ENCODE data around the gene ABCC8. TPM values are rescaled to one million over a fixed set of nuclear protein-coding genes. Genes with fewer than 3 reads are reported as not detected.

The ABCC8 gene
- polyA plus RNA-seq, 3 donors = not detected

- no peaks in the 10 kb centered on the region for H3K9me3 ChIP-seq (replicated peaks in 1 of 2; ENCODE audit: control insufficient read depth in 1 of 2, insufficient read depth in 1 of 2, low read length in 2 of 2)
- H3K79me2 ChIP-seq (ENCODE audit: insufficient read depth, low read length) = no peaks in the 10 kb centered on the region
- H3K4me2 ChIP-seq (replicated peaks; ENCODE audit: extremely low read depth, low read length, poor library complexity, severe bottlenecking) = no peak overlapping the region
- H3K27ac Mint-ChIP-seq = no peak overlapping the region
- no peaks in the 10 kb centered on the region for H4K20me1 ChIP-seq (ENCODE audit: insufficient read depth, low read length)
- no peak overlapping the region for H3K27ac ChIP-seq (ENCODE audit: low read depth in 1 of 2, low read length in 2 of 2)
- H3K9me3 Mint-ChIP-seq = no peaks in the 10 kb centered on the region
- no peak overlapping the region for H3K4me3 ChIP-seq (replicated peaks in 1 of 3; ENCODE audit: low read depth in 2 of 3, low read length in 3 of 3)
- H2AFZ ChIP-seq (ENCODE audit: insufficient read depth, low read depth, low read length, poor library complexity, severe bottlenecking) = no peak overlapping the region
- H3K4me1 Mint-ChIP-seq = peaks cover 2% of the 10 kb centered on the region
- H3K27me3 ChIP-seq (ENCODE audit: control insufficient read depth in 2 of 2, insufficient read depth in 2 of 2, low read length in 2 of 2) = no peaks in the 10 kb centered on the region
- TF ChIP-seq, protein P1, sequence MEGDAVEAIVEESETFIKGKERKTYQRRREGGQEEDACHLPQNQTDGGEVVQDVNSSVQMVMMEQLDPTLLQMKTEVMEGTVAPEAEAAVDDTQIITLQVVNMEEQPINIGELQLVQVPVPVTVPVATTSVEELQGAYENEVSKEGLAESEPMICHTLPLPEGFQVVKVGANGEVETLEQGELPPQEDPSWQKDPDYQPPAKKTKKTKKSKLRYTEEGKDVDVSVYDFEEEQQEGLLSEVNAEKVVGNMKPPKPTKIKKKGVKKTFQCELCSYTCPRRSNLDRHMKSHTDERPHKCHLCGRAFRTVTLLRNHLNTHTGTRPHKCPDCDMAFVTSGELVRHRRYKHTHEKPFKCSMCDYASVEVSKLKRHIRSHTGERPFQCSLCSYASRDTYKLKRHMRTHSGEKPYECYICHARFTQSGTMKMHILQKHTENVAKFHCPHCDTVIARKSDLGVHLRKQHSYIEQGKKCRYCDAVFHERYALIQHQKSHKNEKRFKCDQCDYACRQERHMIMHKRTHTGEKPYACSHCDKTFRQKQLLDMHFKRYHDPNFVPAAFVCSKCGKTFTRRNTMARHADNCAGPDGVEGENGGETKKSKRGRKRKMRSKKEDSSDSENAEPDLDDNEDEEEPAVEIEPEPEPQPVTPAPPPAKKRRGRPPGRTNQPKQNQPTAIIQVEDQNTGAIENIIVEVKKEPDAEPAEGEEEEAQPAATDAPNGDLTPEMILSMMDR (IDR thresholded peaks at IDR 0.05) = no peak
- no peaks in the 10 kb centered on the region for H3K4me1 ChIP-seq (ENCODE audit: control insufficient read depth in 1 of 2, insufficient read depth in 2 of 2, low read length in 2 of 2)
- no peak for DNase-seq
- H3K36me3 Mint-ChIP-seq = no peaks in the 10 kb centered on the region
- H3K4me3 Mint-ChIP-seq = no peak overlapping the region
- intact Hi-C loops (cut with micrococcal nuclease) = no loop called here
- no peak overlapping the region for H3K9ac ChIP-seq (ENCODE audit: insufficient read depth, low read length, poor library complexity, severe bottlenecking)
- peaks cover 0 to 5% (median 2%) of the 10 kb centered on the region in 3 donors for H3K27me3 Mint-ChIP-seq (ENCODE audit: low read depth in 3 of 3)
- no peaks in the 10 kb centered on the region for H3K36me3 ChIP-seq (replicated peaks in 1 of 2; ENCODE audit: control insufficient read depth in 1 of 2, insufficient read depth in 2 of 2, low read length in 2 of 2)
- WGBS (ENCODE audit: insufficient coverage) = 67% methylated on average over 4 of the region's 7 CpGs
These were observed 44.6 kb downstream of the ABCC8 start for GRCh38 chr11:17432002-17432401.

DNA sequence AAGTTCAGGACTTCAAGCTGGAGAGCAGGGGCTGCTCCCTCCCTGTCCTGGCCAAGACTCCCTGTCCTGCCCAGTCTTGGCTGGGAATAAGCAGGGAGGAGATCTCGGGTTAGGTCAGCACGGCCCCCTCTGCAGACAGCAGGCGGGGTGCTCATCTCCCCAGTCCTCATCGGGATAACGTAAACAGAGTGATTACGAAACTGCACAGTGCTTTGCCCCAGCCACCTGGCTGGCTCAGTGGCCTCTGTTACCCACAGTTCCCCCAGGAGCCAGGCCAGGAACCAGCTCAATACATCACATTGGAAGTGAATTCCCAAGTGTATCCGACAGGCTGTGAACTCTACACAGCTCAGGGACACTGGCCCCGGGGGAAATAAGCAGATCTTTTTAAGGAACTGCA lies 45.5 kb downstream of the ABCC8 start:
- H3K27ac Mint-ChIP-seq = no peak overlapping the region
- peaks cover 0 to 5% (median 2%) of the 10 kb centered on the region in 3 donors for H3K27me3 Mint-ChIP-seq (ENCODE audit: low read depth in 3 of 3)
- Histone ChIP-seq H3K9me3 (replicated peaks in 1 of 2; ENCODE audit: control insufficient read depth in 1 of 2, insufficient read depth in 1 of 2, low read length in 2 of 2) (no peaks in the 10 kb centered on the region), H3K79me2 (ENCODE audit: insufficient read depth, low read length) (no peaks in the 10 kb centered on the region), H3K27me3 (ENCODE audit: control insufficient read depth in 2 of 2, insufficient read depth in 2 of 2, low read length in 2 of 2) (no peaks in the 10 kb centered on the region), H4K20me1 (ENCODE audit: insufficient read depth, low read length) (no peaks in the 10 kb centered on the region), H3K4me3 (replicated peaks in 1 of 3; ENCODE audit: low read depth in 2 of 3, low read length in 3 of 3) (no peak overlapping the region), H3K36me3 (replicated peaks in 1 of 2; ENCODE audit: control insufficient read depth in 1 of 2, insufficient read depth in 2 of 2, low read length in 2 of 2) (no peaks in the 10 kb centered on the region), H3K9ac (ENCODE audit: insufficient read depth, low read length, poor library complexity, severe bottlenecking) (no peak overlapping the region), H3K4me2 (replicated peaks; ENCODE audit: extremely low read depth, low read length, poor library complexity, severe bottlenecking) (no peak overlapping the region), H3K27ac (ENCODE audit: low read depth in 1 of 2, low read length in 2 of 2) (no peak overlapping the region), H3K4me1 (ENCODE audit: control insufficient read depth in 1 of 2, insufficient read depth in 2 of 2, low read length in 2 of 2) (no peaks in the 10 kb centered on the region), H2AFZ (ENCODE audit: insufficient read depth, low read depth, low read length, poor library complexity, severe bottlenecking) (no peak overlapping the region)
- intact Hi-C loops (cut with micrococcal nuclease) = no loop called here
- 26% methylated on average over 7 of the region's 8 CpGs for WGBS (ENCODE audit: insufficient coverage)
- DNase-seq = no peak
- peaks cover 8% of the 10 kb centered on the region for H3K4me1 Mint-ChIP-seq
- no peak overlapping the region for H3K4me3 Mint-ChIP-seq
- no peaks in the 10 kb centered on the region for H3K9me3 Mint-ChIP-seq
- no peaks in the 10 kb centered on the region for H3K36me3 Mint-ChIP-seq
- TF ChIP-seq, protein P1 (IDR thresholded peaks at IDR 0.05) = no peak

Data from CD14-positive monocyte (primary cell).